Measurements from ENCODE around the gene CFB. TPM values are rescaled to one million over a fixed set of nuclear protein-coding genes. Genes with fewer than 3 reads are reported as not detected.
A peak's percentile ranks its signal among the peaks of the same experiment; 100 is the strongest.

Gene CFB
- total and polyA plus RNA-seq, 2 of the 13 experiments (the other 11 are each of a cell fraction or from before 2014, with no cell fraction given): 171 to 513 TPM

DNA sequence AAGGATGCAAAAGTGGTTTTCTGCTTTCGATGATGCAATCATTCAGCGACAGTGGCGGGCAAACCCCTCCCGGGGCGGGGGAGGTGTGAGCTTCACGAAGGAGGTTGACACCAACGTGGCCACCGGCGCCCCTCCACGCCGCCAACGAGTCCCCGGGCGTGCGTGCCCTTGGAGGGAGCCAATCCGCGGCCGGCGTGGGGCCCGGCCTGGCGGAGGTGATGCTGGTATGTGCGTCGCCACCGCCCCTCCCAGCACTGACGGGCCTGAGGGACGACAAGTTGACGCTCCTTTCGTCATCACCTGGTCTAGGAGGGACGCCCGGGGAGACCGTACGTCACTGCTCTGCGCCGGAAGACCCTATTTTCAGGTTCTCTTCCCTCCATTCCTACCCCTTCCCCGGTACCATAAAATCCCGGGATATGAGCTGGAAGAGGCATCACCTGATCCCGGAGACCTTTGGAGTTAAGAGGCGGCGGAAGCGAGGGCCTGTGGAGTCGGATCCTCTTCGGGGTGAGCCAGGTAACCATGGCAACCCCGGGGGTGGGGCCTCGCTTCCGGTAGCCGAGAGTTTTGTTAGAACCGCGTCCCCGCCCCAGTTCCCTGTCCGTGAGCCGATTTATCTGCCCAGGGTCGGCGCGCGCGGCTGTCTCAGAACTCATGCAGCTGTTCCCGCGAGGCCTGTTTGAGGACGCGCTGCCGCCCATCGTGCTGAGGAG is 26.3 kb downstream of the CFB start, which contains the start of gene DXO (continued):
- TF ChIP-seq ZNF383 (CRISPR knock-in tag; IDR thresholded peaks at IDR 0.05; ENCODE audit: borderline replicate concordance): no peak
- TF ChIP-seq, protein P1, sequence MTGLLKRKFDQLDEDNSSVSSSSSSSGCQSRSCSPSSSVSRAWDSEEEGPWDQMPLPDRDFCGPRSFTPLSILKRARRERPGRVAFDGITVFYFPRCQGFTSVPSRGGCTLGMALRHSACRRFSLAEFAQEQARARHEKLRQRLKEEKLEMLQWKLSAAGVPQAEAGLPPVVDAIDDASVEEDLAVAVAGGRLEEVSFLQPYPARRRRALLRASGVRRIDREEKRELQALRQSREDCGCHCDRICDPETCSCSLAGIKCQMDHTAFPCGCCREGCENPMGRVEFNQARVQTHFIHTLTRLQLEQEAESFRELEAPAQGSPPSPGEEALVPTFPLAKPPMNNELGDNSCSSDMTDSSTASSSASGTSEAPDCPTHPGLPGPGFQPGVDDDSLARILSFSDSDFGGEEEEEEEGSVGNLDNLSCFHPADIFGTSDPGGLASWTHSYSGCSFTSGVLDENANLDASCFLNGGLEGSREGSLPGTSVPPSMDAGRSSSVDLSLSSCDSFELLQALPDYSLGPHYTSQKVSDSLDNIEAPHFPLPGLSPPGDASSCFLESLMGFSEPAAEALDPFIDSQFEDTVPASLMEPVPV (CRISPR knock-in tag; IDR thresholded peaks at IDR 0.05): peak; percentile 92; the same call in 1 of the 2 replicates
- TF ChIP-seq GPN1 (CRISPR knock-in tag; IDR thresholded peaks at IDR 0.05; ENCODE audit: borderline replicate concordance): no peak
- TF ChIP-seq, protein P2, sequence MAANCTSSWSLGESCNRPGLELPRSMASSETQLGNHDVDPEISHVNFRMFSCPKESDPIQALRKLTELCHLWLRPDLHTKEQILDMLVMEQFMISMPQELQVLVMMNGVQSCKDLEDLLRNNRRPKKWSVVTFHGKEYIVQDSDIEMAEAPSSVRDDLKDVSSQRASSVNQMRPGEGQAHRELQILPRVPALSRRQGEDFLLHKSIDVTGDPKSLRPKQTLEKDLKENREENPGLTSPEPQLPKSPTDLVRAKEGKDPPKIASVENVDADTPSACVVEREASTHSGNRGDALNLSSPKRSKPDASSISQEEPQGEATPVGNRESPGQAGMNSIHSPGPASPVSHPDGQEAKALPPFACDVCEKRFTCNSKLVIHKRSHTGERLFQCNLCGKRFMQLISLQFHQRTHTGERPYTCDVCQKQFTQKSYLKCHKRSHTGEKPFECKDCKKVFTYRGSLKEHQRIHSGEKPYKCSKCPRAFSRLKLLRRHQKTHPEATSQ (CRISPR knock-in tag; IDR thresholded peaks at IDR 0.05; ENCODE audit: borderline replicate concordance): no peak
- TF ChIP-seq ZNF766 (CRISPR knock-in tag; IDR thresholded peaks at IDR 0.05; ENCODE audit: borderline replicate concordance): peak; percentile 68; the same call in 1 of the 2 replicates
- peak; percentile 88 for TF ChIP-seq AGO1 (IDR thresholded peaks at IDR 0.05; ENCODE audit: low read depth, low read length, poor library complexity, severe bottlenecking)
- TF ChIP-seq SIX1 (CRISPR knock-in tag; IDR thresholded peaks at IDR 0.05; ENCODE audit: borderline replicate concordance): no peak
- TF ChIP-seq ZSCAN31 (CRISPR knock-in tag; IDR thresholded peaks at IDR 0.05; ENCODE audit: low read depth): peak; percentile 68
- TF ChIP-seq HIVEP1 (CRISPR knock-in tag; IDR thresholded peaks at IDR 0.05): peak; percentile 94
- TF ChIP-seq EP300 (IDR thresholded peaks at IDR 0.05; ENCODE audit: low read depth in 2 of 2, low read length in 2 of 2): peak in 1 of 2 experiments; percentile 58; a peak in 1 of 4 replicates
- 0 out of 2 replicates have a peak, but pooled peaks have one; percentile 7 for TF ChIP-seq EP300 (CRISPR knock-in tag; IDR thresholded peaks at IDR 0.05; ENCODE audit: borderline replicate concordance)
- TF ChIP-seq GABPB1 (CRISPR knock-in tag; IDR thresholded peaks at IDR 0.05): peak; percentile 98
- TF ChIP-seq ZKSCAN8 (CRISPR knock-in tag; IDR thresholded peaks at IDR 0.05; ENCODE audit: borderline replicate concordance): peak; percentile 72; the same call in 1 of the 2 replicates
- peak; percentile 73; the same call in 1 of the 2 replicates for TF ChIP-seq ZNF12 (CRISPR knock-in tag; IDR thresholded peaks at IDR 0.05)
- peak; percentile 48 for TF ChIP-seq SIX4 (CRISPR knock-in tag; IDR thresholded peaks at IDR 0.05)
- TF ChIP-seq RAD21 (CRISPR knock-in tag; IDR thresholded peaks at IDR 0.05): peak; percentile 58
- peak; percentile 38; the same call in 1 of the 2 replicates for TF ChIP-seq EEA1 (CRISPR knock-in tag; IDR thresholded peaks at IDR 0.05; ENCODE audit: borderline replicate concordance)
- TF ChIP-seq, protein P3, sequence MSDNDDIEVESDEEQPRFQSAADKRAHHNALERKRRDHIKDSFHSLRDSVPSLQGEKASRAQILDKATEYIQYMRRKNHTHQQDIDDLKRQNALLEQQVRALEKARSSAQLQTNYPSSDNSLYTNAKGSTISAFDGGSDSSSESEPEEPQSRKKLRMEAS (IDR thresholded peaks at IDR 0.05): peak; percentile 92
- no peak; the same call in 1 of the 2 replicates for TF ChIP-seq ZNF83 (CRISPR knock-in tag; IDR thresholded peaks at IDR 0.05; ENCODE audit: borderline replicate concordance)
- TF ChIP-seq ZNF589 (CRISPR knock-in tag; conservative IDR thresholded peaks at IDR 0.05): peak; percentile 96
- TF ChIP-seq KMT2A (CRISPR knock-in tag; IDR thresholded peaks at IDR 0.05): peak; percentile 33; the same call in 1 of the 2 replicates
- peak; percentile 92 for TF ChIP-seq ZNF572 (CRISPR knock-in tag; IDR thresholded peaks at IDR 0.05)
- peak; percentile 95 for TF ChIP-seq TBX2 (CRISPR knock-in tag; IDR thresholded peaks at IDR 0.05; ENCODE audit: borderline replicate concordance)
- TF ChIP-seq, protein P4, sequence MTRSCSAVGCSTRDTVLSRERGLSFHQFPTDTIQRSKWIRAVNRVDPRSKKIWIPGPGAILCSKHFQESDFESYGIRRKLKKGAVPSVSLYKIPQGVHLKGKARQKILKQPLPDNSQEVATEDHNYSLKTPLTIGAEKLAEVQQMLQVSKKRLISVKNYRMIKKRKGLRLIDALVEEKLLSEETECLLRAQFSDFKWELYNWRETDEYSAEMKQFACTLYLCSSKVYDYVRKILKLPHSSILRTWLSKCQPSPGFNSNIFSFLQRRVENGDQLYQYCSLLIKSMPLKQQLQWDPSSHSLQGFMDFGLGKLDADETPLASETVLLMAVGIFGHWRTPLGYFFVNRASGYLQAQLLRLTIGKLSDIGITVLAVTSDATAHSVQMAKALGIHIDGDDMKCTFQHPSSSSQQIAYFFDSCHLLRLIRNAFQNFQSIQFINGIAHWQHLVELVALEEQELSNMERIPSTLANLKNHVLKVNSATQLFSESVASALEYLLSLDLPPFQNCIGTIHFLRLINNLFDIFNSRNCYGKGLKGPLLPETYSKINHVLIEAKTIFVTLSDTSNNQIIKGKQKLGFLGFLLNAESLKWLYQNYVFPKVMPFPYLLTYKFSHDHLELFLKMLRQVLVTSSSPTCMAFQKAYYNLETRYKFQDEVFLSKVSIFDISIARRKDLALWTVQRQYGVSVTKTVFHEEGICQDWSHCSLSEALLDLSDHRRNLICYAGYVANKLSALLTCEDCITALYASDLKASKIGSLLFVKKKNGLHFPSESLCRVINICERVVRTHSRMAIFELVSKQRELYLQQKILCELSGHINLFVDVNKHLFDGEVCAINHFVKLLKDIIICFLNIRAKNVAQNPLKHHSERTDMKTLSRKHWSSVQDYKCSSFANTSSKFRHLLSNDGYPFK (CRISPR knock-in tag; IDR thresholded peaks at IDR 0.05; ENCODE audit: borderline replicate concordance): peak; percentile 94; the same call in 1 of the 2 replicates
